H9 (cell line): Measurements from ENCODE around the gene CEP164. TPM values are rescaled to one million over a fixed set of nuclear protein-coding genes. Genes with fewer than 3 reads are reported as not detected.

Experiments
- DNase-seq: peaks from one replicate; pipeline ENCODE4 v3.0.0-alpha.2; 2017
- H2AFZ ChIP-seq: one replicate; pipeline ENCODE4 v1.6.1; 2013; ENCODE audit warnings: mild to moderate bottlenecking, low read length, control low read depth, moderate library complexity
- H2AK5ac ChIP-seq: 2 replicates; pipeline ENCODE4 v1.6.1; 2013; ENCODE audit warnings: low read length, control low read depth, mixed read lengths; ENCODE audit not compliant: insufficient read length
- H2BK120ac ChIP-seq: one replicate; pipeline ENCODE4 v1.6.1; 2013; ENCODE audit warnings: low read depth, mild to moderate bottlenecking, low read length, control low read depth, inconsistent platforms; ENCODE audit not compliant: poor library complexity, severe bottlenecking
- H2BK12ac ChIP-seq: 2 replicates; pipeline ENCODE4 v1.6.1; 2013; ENCODE audit warnings: low read length, control low read depth, mixed read lengths, low read depth; ENCODE audit not compliant: insufficient read length
- H2BK15ac ChIP-seq: 2 replicates; pipeline ENCODE4 v1.6.1; 2013; ENCODE audit warnings: low read depth, low read length, control low read depth
- H2BK20ac ChIP-seq: one replicate; pipeline ENCODE4 v1.6.1; 2013; ENCODE audit warnings: low read depth, mild to moderate bottlenecking, low read length, control low read depth, inconsistent platforms; ENCODE audit not compliant: poor library complexity, severe bottlenecking
- H2BK5ac ChIP-seq: 2 replicates; pipeline ENCODE4 v1.6.1; 2013; ENCODE audit warnings: low read length, control low read depth, mixed read lengths; ENCODE audit not compliant: insufficient read length
- H3K14ac ChIP-seq: 2 replicates; pipeline ENCODE4 v1.6.1; 2013; ENCODE audit warnings: low read length, control low read depth; ENCODE audit not compliant: insufficient read depth
- H3K18ac ChIP-seq: 2 replicates; pipeline ENCODE4 v1.6.1; 2013; ENCODE audit warnings: low read depth, mild to moderate bottlenecking, mixed read lengths, low read length, control low read depth; ENCODE audit not compliant: insufficient read length
- H3K23ac ChIP-seq: 2 replicates; pipeline ENCODE4 v1.6.1; 2013; ENCODE audit warnings: low read length, control low read depth, mixed read lengths, low read depth; ENCODE audit not compliant: insufficient read length
- H3K23me2 ChIP-seq: 2 replicates; pipeline ENCODE4 v1.6.1; 2013; ENCODE audit warnings: low read depth, mild to moderate bottlenecking, mixed read lengths, low read length, control low read depth; ENCODE audit not compliant: insufficient read length, poor library complexity, severe bottlenecking
- H3K27ac ChIP-seq: 2 replicates; pipeline ENCODE4 v1.5.1; 2013; ENCODE audit warnings: low read length, control low read depth, mixed read lengths, low read depth; ENCODE audit not compliant: insufficient read length
- H3K27me3 ChIP-seq: 2 replicates; pipeline ENCODE4 v1.6.1; 2013; ENCODE audit warnings: low read length, control low read depth, inconsistent platforms; ENCODE audit not compliant: insufficient read depth
- H3K4ac ChIP-seq: 2 replicates; pipeline ENCODE4 v1.6.1; 2013; ENCODE audit warnings: low read depth, mild to moderate bottlenecking, control low read depth, inconsistent platforms, low read length, moderate library complexity
- H3K4me1 ChIP-seq: 2 replicates; pipeline ENCODE4 v1.6.1; 2013; ENCODE audit warnings: low read length, control low read depth, inconsistent platforms; ENCODE audit not compliant: insufficient read depth
- H3K4me2 ChIP-seq: 2 replicates; pipeline ENCODE4 v1.6.1; 2013; ENCODE audit warnings: low read length, control low read depth, mixed read lengths; ENCODE audit not compliant: insufficient read length, insufficient read depth
- H3K56ac ChIP-seq: 2 replicates; pipeline ENCODE4 v1.6.1; 2013; ENCODE audit warnings: low read depth, mild to moderate bottlenecking, mixed read lengths, low read length, control low read depth; ENCODE audit not compliant: insufficient read length
- H3K79me1 ChIP-seq: 2 replicates; pipeline ENCODE4 v1.6.1; 2013; ENCODE audit warnings: low read depth, mild to moderate bottlenecking, moderate library complexity, low read length, control low read depth, inconsistent platforms; ENCODE audit not compliant: insufficient read depth, poor library complexity, severe bottlenecking
- H3K79me2 ChIP-seq: 2 replicates; pipeline ENCODE4 v1.6.1; 2013; ENCODE audit warnings: low read length, control low read depth, inconsistent platforms; ENCODE audit not compliant: insufficient read depth
- H3K9ac ChIP-seq: 2 replicates; pipeline ENCODE4 v1.6.1; 2013; ENCODE audit warnings: low read length, control low read depth, mixed read lengths; ENCODE audit not compliant: insufficient read length; ENCODE audit errors: extremely low read depth
- H3K9me3 ChIP-seq: one replicate; pipeline ENCODE4 v1.6.1; 2013; ENCODE audit warnings: low read depth, low read length, inconsistent platforms; ENCODE audit not compliant: control insufficient read depth
- H3T11ph ChIP-seq: one replicate; pipeline ENCODE4 v1.6.1; 2013; ENCODE audit warnings: mild to moderate bottlenecking, low read length, control low read depth, inconsistent platforms
- H4K20me1 ChIP-seq: one replicate; pipeline ENCODE4 v1.6.1; 2013; ENCODE audit not compliant: control insufficient read depth, insufficient read length, insufficient read depth
- H4K5ac ChIP-seq: 2 replicates; pipeline ENCODE4 v1.6.1; 2013; ENCODE audit warnings: low read depth, mild to moderate bottlenecking, mixed read lengths, low read length, control low read depth; ENCODE audit not compliant: insufficient read length
- H4K8ac ChIP-seq: replicated peaks from 2 replicates; pipeline ENCODE4 v1.6.1; 2013; ENCODE audit warnings: low read length, control low read depth, mixed read lengths, low read depth; ENCODE audit not compliant: insufficient read length
- H4K91ac ChIP-seq: 2 replicates; pipeline ENCODE4 v1.6.1; 2013; ENCODE audit warnings: low read depth, mild to moderate bottlenecking, moderate library complexity, mixed read lengths, low read length, control low read depth; ENCODE audit not compliant: insufficient read length
- H3K27ac Mint-ChIP-seq, 3 experiments: 2 replicates in 2 of 3; 3 replicates in 1 of 3; pipeline ENCODE4 v1.8.0; 2020 to 2021; ENCODE audit warnings: mixed read lengths in 3 of 3, mild to moderate bottlenecking in 1 of 3, moderate library complexity in 1 of 3
- H3K27me3 Mint-ChIP-seq: 2 replicates; pipeline ENCODE4 v1.8.0; 2021; ENCODE audit warnings: low read depth, mild to moderate bottlenecking, moderate library complexity, mixed read lengths
- H3K36me3 Mint-ChIP-seq, 3 experiments: 2 replicates in 2 of 3; 3 replicates in 1 of 3; pipeline ENCODE4 v1.8.0; 2020 to 2021; ENCODE audit warnings: low read depth in 3 of 3, mixed read lengths in 3 of 3; ENCODE audit not compliant: insufficient read depth in 1 of 3
- H3K4me1 Mint-ChIP-seq, 2 experiments: 2 replicates each; pipeline ENCODE4 v1.8.0; 2020; ENCODE audit warnings: mixed read lengths in 2 of 2
- H3K4me3 Mint-ChIP-seq, 2 experiments: 2 replicates in 1 of 2; 3 replicates in 1 of 2; pipeline ENCODE4 v1.8.0; 2020 to 2021; ENCODE audit warnings: mild to moderate bottlenecking in 2 of 2, mixed read lengths in 2 of 2, moderate library complexity in 1 of 2
- H3K9me3 Mint-ChIP-seq, 2 experiments: 2 replicates in 1 of 2; 3 replicates in 1 of 2; pipeline ENCODE4 v1.8.0; 2020; ENCODE audit warnings: mild to moderate bottlenecking in 2 of 2, mixed read lengths in 2 of 2, moderate library complexity in 1 of 2
- WGBS: extraction: QIAGEN DNeasy Blood & Tissue Kit; methylation state at CpG from one replicate; pipeline ENCODE4 v1.1.7; 2013; ENCODE audit warnings: missing lambda C conversion rate, low lambda C conversion rate, mixed read lengths; ENCODE audit not compliant: insufficient read length; ENCODE audit errors: extremely low coverage; 5-methylcytosine and 5-hydroxymethylcytosine counted together
- total RNA-seq: library from RNA; stranded (reverse); gene quantifications from 2 replicates; pipeline ENCODE4 v1.2.1, GENCODE V29; 2021
- TF ChIP-seq, protein P1 (sequence below): fragments of 200-600 bp; sonication (generic); conservative IDR thresholded peaks from 3 replicates; pipeline ENCODE4 v1.8.0; 2021; ENCODE audit warnings: antibody characterized with exemption, mild to moderate bottlenecking

Gene CEP164
- total RNA-seq, 1 experiment from 2014 or later = 24.9 TPM

GRCh38 chr11:117385906-117386305, 58.3 kb downstream of the CEP164 start:
- no peak overlapping the region for H2BK120ac ChIP-seq
- no peaks in the 10 kb centered on the region for H3K27me3 ChIP-seq
- no peak overlapping the region for H2BK12ac ChIP-seq
- no peak overlapping the region for H3K4ac ChIP-seq
- H3K79me1 ChIP-seq = no peaks in the 10 kb centered on the region
- H3K23ac ChIP-seq = no peak overlapping the region
- H3K9me3 ChIP-seq = no peaks in the 10 kb centered on the region
- H3K79me2 ChIP-seq = no peaks in the 10 kb centered on the region
- DNase-seq = no peak
- no peak overlapping the region for H2BK5ac ChIP-seq
- no CpG with 5 or more reads among the region's 9 CpGs for WGBS
- no peaks in the 10 kb centered on the region for H3K23me2 ChIP-seq
- Mint-ChIP-seq H3K9me3 (no peaks in the 10 kb centered on the region), H3K27ac (no peak overlapping the region), H3K4me3 (no peak overlapping the region), H3K36me3 (peaks cover 11 to 32% (median 21%) of the 10 kb centered on the region in 3 experiments), H3K27me3 (no peaks in the 10 kb centered on the region), H3K4me1 (peaks cover 11 to 14% of the 10 kb centered on the region in 2 experiments)
- no peak overlapping the region for H3K4me2 ChIP-seq
- no peak overlapping the region for H3K9ac ChIP-seq
- no peak overlapping the region for H3K14ac ChIP-seq
- H3K27ac ChIP-seq = no peak overlapping the region
- no peak overlapping the region for H2AK5ac ChIP-seq
- H2AFZ ChIP-seq = no peak overlapping the region
- H3K18ac ChIP-seq = no peak overlapping the region
- TF ChIP-seq, protein P1, sequence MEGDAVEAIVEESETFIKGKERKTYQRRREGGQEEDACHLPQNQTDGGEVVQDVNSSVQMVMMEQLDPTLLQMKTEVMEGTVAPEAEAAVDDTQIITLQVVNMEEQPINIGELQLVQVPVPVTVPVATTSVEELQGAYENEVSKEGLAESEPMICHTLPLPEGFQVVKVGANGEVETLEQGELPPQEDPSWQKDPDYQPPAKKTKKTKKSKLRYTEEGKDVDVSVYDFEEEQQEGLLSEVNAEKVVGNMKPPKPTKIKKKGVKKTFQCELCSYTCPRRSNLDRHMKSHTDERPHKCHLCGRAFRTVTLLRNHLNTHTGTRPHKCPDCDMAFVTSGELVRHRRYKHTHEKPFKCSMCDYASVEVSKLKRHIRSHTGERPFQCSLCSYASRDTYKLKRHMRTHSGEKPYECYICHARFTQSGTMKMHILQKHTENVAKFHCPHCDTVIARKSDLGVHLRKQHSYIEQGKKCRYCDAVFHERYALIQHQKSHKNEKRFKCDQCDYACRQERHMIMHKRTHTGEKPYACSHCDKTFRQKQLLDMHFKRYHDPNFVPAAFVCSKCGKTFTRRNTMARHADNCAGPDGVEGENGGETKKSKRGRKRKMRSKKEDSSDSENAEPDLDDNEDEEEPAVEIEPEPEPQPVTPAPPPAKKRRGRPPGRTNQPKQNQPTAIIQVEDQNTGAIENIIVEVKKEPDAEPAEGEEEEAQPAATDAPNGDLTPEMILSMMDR = no peak
- H4K91ac ChIP-seq = no peak overlapping the region
- H2BK15ac ChIP-seq = no peak overlapping the region
- no peaks in the 10 kb centered on the region; the same call in 1 of the 2 replicates for H3K4me1 ChIP-seq
- H2BK20ac ChIP-seq = no peak overlapping the region
- no peak overlapping the region for H3K56ac ChIP-seq
- no peak overlapping the region for H4K5ac ChIP-seq
- peaks cover 2% of the 10 kb centered on the region for H4K20me1 ChIP-seq
- H4K8ac ChIP-seq = no peak overlapping the region
- H3T11ph ChIP-seq = no peak overlapping the region
